SK-N-SH (cell line): ENCODE measurements around the gene CTCF. TPM values are rescaled to one million over a fixed set of nuclear protein-coding genes. Genes with fewer than 3 reads are reported as not detected.

Experiments used
- CTCF ChIA-PET: fragments of 300-600, 350-600 bp; formaldehyde crosslinking; extraction: SDS; loops from one replicate; lab custom pipeline; 2021; lab: Yijun Ruan, JAX
- POLR2A ChIA-PET: fragments of 350-600 bp; sonication (Branson Sonifier 250); formaldehyde crosslinking; extraction: SDS; loops from one replicate; lab custom pipeline; 2020; ENCODE audit warnings: antibody characterized with exemption, inconsistent platforms; lab: Yijun Ruan, JAX
- DNase-seq: peaks from one replicate; pipeline ENCODE4 v3.0.0; 2012
- H2AFZ ChIP-seq: fragments of 200-600 bp; sonication (generic); 2 replicates; pipeline ENCODE4 v1.8.1; 2016; ENCODE audit warnings: antibody characterized with exemption, mild to moderate bottlenecking, low read depth
- H3F3A ChIP-seq: fragments of 200-600 bp; sonication (generic); replicated peaks from 2 replicates; pipeline ENCODE3; 2016; ENCODE audit warnings: antibody characterized with exemption, mild to moderate bottlenecking; ENCODE audit not compliant: insufficient read depth
- H3K27ac ChIP-seq, 2 experiments: fragments of 200-500 bp in 1 of 2; fragments of 200-600 bp in 1 of 2; sonication (Bioruptor generic) in 1 of 2; sonication (generic), shearing (Covaris generic) in 1 of 2; 2 replicates each; pipeline versions ENCODE4 v1.5.1 to v1.6.1; 2014 to 2016; ENCODE audit warnings: low read depth in 2 of 2, inconsistent platforms in 1 of 2, low read length in 1 of 2, mild to moderate bottlenecking in 1 of 2, mixed read lengths in 1 of 2
- H3K27me3 ChIP-seq: fragments of 200-600 bp; sonication (generic), shearing (Covaris generic); 2 replicates; pipeline ENCODE4 v1.6.1; 2016; ENCODE audit warnings: mixed run types; ENCODE audit not compliant: insufficient read depth
- H3K36me3 ChIP-seq, 2 experiments: fragments of 200-500 bp in 1 of 2; fragments of 200-600 bp in 1 of 2; sonication (Bioruptor generic) in 1 of 2; sonication (generic) in 1 of 2; replicated peaks in 1 of 2; 2 replicates each; pipeline versions ENCODE3 to v1.5.1; 2014 to 2016; ENCODE audit warnings: low read length in 1 of 2, mild to moderate bottlenecking in 1 of 2; ENCODE audit not compliant: insufficient read depth in 2 of 2, control insufficient read depth in 1 of 2
- H3K4me1 ChIP-seq, 2 experiments: fragments of 200-500 bp in 1 of 2; fragments of 200-600 bp in 1 of 2; sonication (Bioruptor generic) in 1 of 2; sonication (generic), shearing (Covaris generic) in 1 of 2; 2 replicates each; pipeline versions ENCODE4 v1.5.1 to v1.6.1; 2014 to 2016; ENCODE audit warnings: low read depth in 1 of 2, low read length in 1 of 2, mixed run types in 1 of 2; ENCODE audit not compliant: insufficient read depth in 2 of 2, control insufficient read depth in 1 of 2
- H3K4me2 ChIP-seq: fragments of 200-600 bp; sonication (generic), shearing (Covaris generic); 2 replicates; pipeline ENCODE4 v1.6.1; 2017; ENCODE audit warnings: mixed run types
- H3K4me3 ChIP-seq, 2 experiments: fragments of 200-500 bp in 1 of 2; fragments of 200-600 bp in 1 of 2; sonication (Bioruptor generic) in 1 of 2; sonication (generic), shearing (Covaris generic) in 1 of 2; 2 replicates each; pipeline versions ENCODE4 v1.5.1 to v1.8.1; 2014 to 2016; ENCODE audit warnings: low read depth in 2 of 2, inconsistent platforms in 1 of 2, low read length in 1 of 2, mild to moderate bottlenecking in 1 of 2, mixed read lengths in 1 of 2, moderate library complexity in 1 of 2
- H3K79me2 ChIP-seq: fragments of 200-600 bp; sonication (generic); 2 replicates; pipeline ENCODE4 v1.8.1; 2017; ENCODE audit warnings: mild to moderate bottlenecking; ENCODE audit not compliant: insufficient read depth
- H3K9ac ChIP-seq: fragments of 200-600 bp; sonication (generic); 2 replicates; pipeline ENCODE4 v1.6.1; 2017; ENCODE audit warnings: mixed run types
- H3K9me2 ChIP-seq: fragments of 200-600 bp; sonication (generic); 2 replicates; pipeline ENCODE4 v1.6.1; 2017; ENCODE audit warnings: mixed run types
- H3K9me3 ChIP-seq: fragments of 200-600 bp; sonication (generic); 2 replicates; pipeline ENCODE4 v1.6.1; 2017; ENCODE audit warnings: mixed run types, mild to moderate bottlenecking, moderate library complexity
- H4K20me1 ChIP-seq: fragments of 200-600 bp; sonication (generic); 2 replicates; pipeline ENCODE4 v1.6.1; 2017; ENCODE audit warnings: mild to moderate bottlenecking, mixed run types; ENCODE audit not compliant: insufficient read depth
- CHD2 ChIP-seq: fragments of 150-350 bp; IDR thresholded peaks from 2 replicates; pipeline ENCODE4 v1.6.1; 2018; ENCODE audit warnings: low read length; ENCODE audit not compliant: partially characterized antibody
- CTCF ChIP-seq: fragments of 200-600 bp; sonication (generic); IDR thresholded peaks from 2 replicates; pipeline ENCODE4 v1.6.1; 2017; ENCODE audit warnings: antibody characterized with exemption, mild to moderate bottlenecking, moderate library complexity
- EP300 ChIP-seq, 2 experiments: IDR thresholded peaks; 2 replicates each; pipeline versions ENCODE4 v1.4.0 to v1.6.1; 2012; ENCODE audit warnings: borderline replicate concordance in 1 of 2, low read depth in 1 of 2, low read length in 1 of 2
- FOXM1 ChIP-seq: IDR thresholded peaks from 2 replicates; pipeline ENCODE4 v1.4.0; 2012; ENCODE audit warnings: low read depth, mild to moderate bottlenecking
- GATA2 ChIP-seq: sonication (generic); formaldehyde crosslinking; IDR thresholded peaks from 2 replicates; pipeline ENCODE4 v1.5.0; 2020; ENCODE audit warnings: mild to moderate bottlenecking, missing genetic modification reagents
- JUND ChIP-seq: IDR thresholded peaks from 2 replicates; pipeline ENCODE4 v1.4.0; 2012
- MXI1 ChIP-seq: IDR thresholded peaks from 2 replicates; pipeline ENCODE4 v1.6.1; 2012; ENCODE audit warnings: mild to moderate bottlenecking, low read depth, low read length, improper control_type of control experiment
- NFIC ChIP-seq: IDR thresholded peaks from 2 replicates; pipeline ENCODE4 v1.4.0; 2012; ENCODE audit warnings: borderline replicate concordance
- POLR2AphosphoS5 ChIP-seq: IDR thresholded peaks from 2 replicates; pipeline ENCODE4 v1.6.1; 2012; ENCODE audit warnings: low read depth, low read length
- RXRA ChIP-seq: IDR thresholded peaks from 2 replicates; pipeline ENCODE4 v1.4.0; 2012; ENCODE audit warnings: low read depth, mild to moderate bottlenecking, borderline replicate concordance
- SMC3 ChIP-seq: IDR thresholded peaks from 2 replicates; pipeline ENCODE4 v1.6.1; 2012; ENCODE audit warnings: low read depth, low read length, improper control_type of control experiment
- TCF12 ChIP-seq: IDR thresholded peaks from 2 replicates; pipeline ENCODE4 v1.4.0; 2012
- TEAD4 ChIP-seq: IDR thresholded peaks from 2 replicates; pipeline ENCODE4 v1.4.0; 2012; ENCODE audit warnings: mild to moderate bottlenecking, borderline replicate concordance; ENCODE audit not compliant: insufficient read depth
- YY1 ChIP-seq: IDR thresholded peaks from 2 replicates; pipeline ENCODE4 v1.4.0; 2012; ENCODE audit warnings: low read depth, mild to moderate bottlenecking
- ZBTB33 ChIP-seq: IDR thresholded peaks from 2 replicates; pipeline ENCODE4 v1.4.0; 2012; ENCODE audit warnings: low read depth, borderline replicate concordance
- WGBS: methylation state at CpG from one replicate; pipeline ENCODE4 v1.1.6; 2017; ENCODE audit warnings: low lambda C conversion rate; 5-methylcytosine and 5-hydroxymethylcytosine counted together
- polyA plus RNA-seq, 3 experiments: library from polyadenylated mRNA; depleted of rRNA; stranded (reverse); fragments of >200 nt; gene quantifications; 2 replicates each; pipeline ENCODE4 v1.2.3, GENCODE V29; 2012

The CTCF gene
- polyA plus RNA-seq, 1 of the 3 experiments (the other 2 are of a cell fraction) = 19.6 TPM

- no peak for TF ChIP-seq JUND
- TF ChIP-seq SMC3 = no peak
- TF ChIP-seq, all 33 proteins: peak for 0
Measured at GRCh38 chr16:67662653-67663010, 100.3 kb downstream of the CTCF start (continued).

- ChIA-PET CTCF (interaction anchor here (0.6 to 18.3 kb wide), 18 partner anchors 10 to 264 kb away, joined by 3 to 246 read pairs (median 4); partner anchors contain the start of genes ATP6V0D1, CARMIL2, CTCF and RIPOR1), POLR2A (no interaction called here)
- Histone ChIP-seq H3K9me2 (no peaks in the 10 kb centered on the region), H3K9me3 (no peaks in the 10 kb centered on the region), H3K9ac (no peak overlapping the region), H3F3A (peaks cover 19% of the 10 kb centered on the region), H2AFZ (no peak overlapping the region), H3K79me2 (peaks cover 20% of the 10 kb centered on the region), H4K20me1 (0 out of 2 replicates have a peak, but pooled peaks cover 3% of the 10 kb centered on the region), H3K27me3 (no peaks in the 10 kb centered on the region), H3K4me1 (peaks cover 10 to 42% of the 10 kb centered on the region in 2 experiments; a peak in 2 of 4 replicates), H3K27ac (no peak overlapping the region), H3K4me2 (no peak overlapping the region), H3K4me3 (no peak overlapping the region), H3K36me3 (peaks cover 0 to 14% of the 10 kb centered on the region in 2 experiments)
- 70% methylated on average over 8 of the region's 25 CpGs for WGBS
- peak; percentile 58 for DNase-seq
- TF ChIP-seq TCF12 (no peak), CTCF (peak; percentile 25; the same call in 1 of the 2 replicates)
Measured at GRCh38 chr16:67663151-67663876, 101.0 kb downstream of the CTCF start.

- no peak overlapping the region for H2AFZ ChIP-seq
- no peak overlapping the region for H3K27ac ChIP-seq
- H3K4me2 ChIP-seq = no peak overlapping the region
- peaks cover 0 to 13% of the 10 kb centered on the region in 2 experiments for H3K36me3 ChIP-seq
- no peaks in the 10 kb centered on the region for H3K9me3 ChIP-seq
- H4K20me1 ChIP-seq = 0 out of 2 replicates have a peak, but pooled peaks cover under 1% of the 10 kb centered on the region
- no peak overlapping the region for H3K9ac ChIP-seq
- ChIA-PET CTCF (interaction anchor here (1.0 to 18.3 kb wide), 8 partner anchors 9 to 183 kb away, joined by 3 to 246 read pairs (median 6); partner anchors contain the start of genes ATP6V0D1 and CTCF), POLR2A (no interaction called here)
- no peaks in the 10 kb centered on the region for H3K9me2 ChIP-seq
- H3K79me2 ChIP-seq = peaks cover 14% of the 10 kb centered on the region
- TF ChIP-seq NFIC = no peak
- no peak for TF ChIP-seq POLR2AphosphoS5
- no peak for TF ChIP-seq TEAD4
- no peak for TF ChIP-seq CHD2
- no peak for TF ChIP-seq ZBTB33
- no peak for TF ChIP-seq YY1
- no peak for TF ChIP-seq MXI1
- TF ChIP-seq GATA2 (CRISPR knock-in tag) = no peak
- no peak for TF ChIP-seq FOXM1
- no peak for TF ChIP-seq EP300 (IDR thresholded peaks at IDR 0.05; ENCODE audit: borderline replicate concordance in 1 of 2, low read depth in 1 of 2, low read length in 1 of 2)
- no peak for TF ChIP-seq JUND
- no peak for TF ChIP-seq RXRA
- H3K4me1 ChIP-seq = peaks cover 10 to 41% of the 10 kb centered on the region in 2 experiments; a peak in 2 of 4 replicates
- no peaks in the 10 kb centered on the region for H3K27me3 ChIP-seq
- peaks cover 24% of the 10 kb centered on the region for H3F3A ChIP-seq
- no peak for DNase-seq
- WGBS = 86% methylated on average over 6 of the region's 6 CpGs
- no peak overlapping the region for H3K4me3 ChIP-seq
Measured at GRCh38 chr16:67663877-67664222, 101.5 kb downstream of the CTCF start.
